H7 (cell line): ENCODE results near the gene CASQ1. TPM values are rescaled to one million over a fixed set of nuclear protein-coding genes. Genes with fewer than 3 reads are reported as not detected.
A peak's percentile ranks its signal among the peaks of the same experiment; 100 is the strongest.

ENCODE experiments used
- DNase-seq: peaks from one replicate; pipeline ENCODE4 v3.0.0; 2012
- H3K27me3 ChIP-seq: 2 replicates; pipeline ENCODE4 v1.6.0; 2011; ENCODE audit warnings: mild to moderate bottlenecking, low read length; ENCODE audit not compliant: control insufficient read depth, insufficient read depth
- H3K36me3 ChIP-seq: replicated peaks from 2 replicates; pipeline ENCODE4 v1.5.1; 2011; ENCODE audit warnings: low read length; ENCODE audit not compliant: control insufficient read depth, insufficient read depth
- H3K4me3 ChIP-seq: 2 replicates; pipeline ENCODE4 v1.5.1; 2011; ENCODE audit warnings: low read depth, mild to moderate bottlenecking, control low read depth, low read length, moderate library complexity; ENCODE audit not compliant: insufficient read depth
- total RNA-seq: library from RNA; depleted of rRNA; stranded (reverse); fragments of >200 nt; shearing (Covaris generic); gene quantifications from 2 replicates; pipeline ENCODE4 v1.2.3, GENCODE V29; 2014

CASQ1 gene
- total RNA-seq, 1 experiment from 2014 or later = 4.4 TPM

DNA sequence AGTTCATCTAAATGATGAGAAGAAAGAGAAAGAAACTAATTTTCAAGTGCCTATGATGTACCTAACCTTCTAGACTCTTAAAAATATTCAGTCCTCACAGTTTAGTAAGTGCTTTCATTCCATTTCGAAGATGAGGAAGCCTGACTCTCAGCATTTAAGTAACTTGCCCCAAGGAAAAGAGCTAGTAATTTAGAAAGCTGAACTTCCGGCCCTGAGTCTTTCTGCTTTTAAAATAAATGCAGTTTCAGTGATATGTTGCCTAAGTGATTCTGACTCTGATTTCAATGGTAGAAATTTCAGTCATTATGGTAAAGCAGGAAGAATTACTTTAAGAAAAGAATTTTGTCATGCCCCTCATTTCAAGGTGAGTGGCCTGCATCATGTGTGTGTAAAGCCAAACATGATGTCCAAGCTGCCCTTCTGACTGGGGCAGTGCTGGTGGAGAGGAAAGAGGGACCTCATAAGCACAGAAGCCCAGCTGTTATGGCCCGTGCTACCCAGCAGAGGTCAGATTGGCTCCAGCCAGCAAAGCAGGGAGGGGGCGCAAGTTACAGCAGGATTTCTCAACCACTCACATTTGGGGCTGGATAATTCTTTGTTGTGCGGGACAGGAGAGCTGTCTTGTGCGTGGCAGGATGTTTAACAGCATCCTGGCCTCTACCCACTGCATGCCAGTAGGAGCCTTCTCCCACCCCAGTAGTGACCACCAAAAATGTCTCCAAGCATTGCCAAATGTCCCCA, 28.2 kb upstream of the CASQ1 start:
- Histone ChIP-seq H3K4me3 (no peak overlapping the region), H3K36me3 (no peaks in the 10 kb centered on the region), H3K27me3 (no peaks in the 10 kb centered on the region; the same call in 1 of the 2 replicates)
- DNase-seq = peak; percentile 73

DNA sequence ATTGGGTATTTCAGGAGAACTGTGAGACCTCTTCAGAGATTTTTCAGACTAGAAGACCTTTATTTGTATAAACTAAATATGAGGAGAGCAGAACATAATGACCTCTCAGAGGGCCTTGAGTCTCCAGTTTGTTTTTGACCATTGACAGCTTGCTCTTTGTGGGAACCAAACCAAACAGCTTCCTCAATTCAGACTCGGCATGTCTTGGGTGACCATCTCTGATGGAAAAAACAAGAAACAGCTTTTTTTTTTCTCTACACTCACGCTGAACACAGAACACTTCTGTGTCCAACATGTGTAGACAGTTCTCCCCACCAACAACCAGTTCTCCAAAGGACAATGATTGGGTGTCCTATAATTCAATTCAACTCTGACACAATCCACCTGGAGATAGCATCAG, 27.4 kb upstream of the CASQ1 start:
- H3K27me3 ChIP-seq = no peaks in the 10 kb centered on the region; the same call in 1 of the 2 replicates
- H3K4me3 ChIP-seq = no peak overlapping the region
- no peaks in the 10 kb centered on the region for H3K36me3 ChIP-seq
- no peak for DNase-seq

DNA sequence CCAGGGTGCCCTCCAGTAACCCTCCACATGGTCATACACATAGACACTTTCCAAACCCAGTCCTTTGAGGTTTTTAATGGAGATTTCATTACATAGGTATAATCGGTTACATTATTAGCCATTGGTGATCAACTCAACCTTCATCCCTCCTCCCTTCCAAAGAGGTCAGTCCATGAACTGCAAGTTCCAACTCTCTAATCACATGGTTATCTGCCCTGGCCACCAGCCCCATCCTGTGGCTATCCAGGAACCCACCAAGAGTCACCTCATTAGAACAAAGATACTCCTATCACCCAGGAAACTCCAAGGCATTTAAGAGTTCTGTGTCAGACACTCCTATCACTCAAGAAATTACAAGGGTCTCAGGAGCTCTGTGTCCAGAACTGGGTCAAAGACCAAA, 26.8 kb upstream of the CASQ1 start:
- Histone ChIP-seq H3K4me3 (no peak overlapping the region), H3K27me3 (no peaks in the 10 kb centered on the region; the same call in 1 of the 2 replicates), H3K36me3 (no peaks in the 10 kb centered on the region)
- DNase-seq = no peak

DNA sequence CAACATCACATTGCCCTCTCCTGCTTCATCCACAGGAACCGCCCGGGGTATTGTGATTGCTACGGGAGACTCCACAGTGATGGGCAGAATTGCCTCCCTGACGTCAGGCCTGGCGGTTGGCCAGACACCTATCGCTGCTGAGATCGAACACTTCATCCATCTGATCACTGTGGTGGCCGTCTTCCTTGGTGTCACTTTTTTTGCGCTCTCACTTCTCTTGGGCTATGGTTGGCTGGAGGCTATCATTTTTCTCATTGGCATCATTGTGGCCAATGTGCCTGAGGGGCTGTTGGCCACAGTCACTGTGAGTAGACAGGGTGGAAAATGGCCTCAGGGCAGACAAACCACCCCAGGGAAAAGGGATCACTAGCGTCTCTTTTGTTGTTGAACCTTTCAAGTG, 26.3 kb upstream of the CASQ1 start:
- DNase-seq = no peak
- H3K27me3 ChIP-seq = no peaks in the 10 kb centered on the region
- H3K36me3 ChIP-seq = no peaks in the 10 kb centered on the region
- H3K4me3 ChIP-seq = no peak overlapping the region

DNA sequence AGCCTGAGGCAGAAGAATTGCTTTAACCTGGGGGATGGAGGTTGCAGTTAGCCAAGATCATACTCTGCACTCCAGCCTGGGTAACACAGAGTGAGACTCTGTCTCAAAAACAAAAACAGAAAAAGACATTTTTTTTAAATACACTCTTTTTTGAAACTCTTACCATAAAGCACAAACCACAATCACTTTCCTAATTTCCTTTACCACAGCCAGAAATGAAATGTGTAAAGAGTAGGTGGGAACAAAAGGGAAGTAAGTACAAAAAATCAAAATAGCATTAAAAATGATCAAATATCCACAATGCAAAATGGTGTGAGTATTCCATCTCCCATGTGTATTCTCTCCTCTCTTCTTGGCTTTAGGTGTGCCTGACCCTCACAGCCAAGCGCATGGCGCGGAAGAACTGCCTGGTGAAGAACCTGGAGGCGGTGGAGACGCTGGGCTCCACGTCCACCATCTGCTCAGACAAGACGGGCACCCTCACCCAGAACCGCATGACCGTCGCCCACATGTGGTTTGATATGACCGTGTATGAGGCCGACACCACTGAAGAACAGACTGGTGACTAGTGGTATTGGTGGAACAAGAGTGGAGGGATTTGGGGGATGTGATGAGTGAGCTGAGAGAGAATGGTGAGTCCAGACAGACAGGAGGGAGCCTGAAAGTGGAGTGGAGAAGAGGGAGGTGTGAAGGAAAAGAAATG, 24.1 kb upstream of the CASQ1 start:
- Histone ChIP-seq H3K4me3 (no peak overlapping the region), H3K27me3 (no peaks in the 10 kb centered on the region), H3K36me3 (no peaks in the 10 kb centered on the region)
- no peak for DNase-seq

DNA sequence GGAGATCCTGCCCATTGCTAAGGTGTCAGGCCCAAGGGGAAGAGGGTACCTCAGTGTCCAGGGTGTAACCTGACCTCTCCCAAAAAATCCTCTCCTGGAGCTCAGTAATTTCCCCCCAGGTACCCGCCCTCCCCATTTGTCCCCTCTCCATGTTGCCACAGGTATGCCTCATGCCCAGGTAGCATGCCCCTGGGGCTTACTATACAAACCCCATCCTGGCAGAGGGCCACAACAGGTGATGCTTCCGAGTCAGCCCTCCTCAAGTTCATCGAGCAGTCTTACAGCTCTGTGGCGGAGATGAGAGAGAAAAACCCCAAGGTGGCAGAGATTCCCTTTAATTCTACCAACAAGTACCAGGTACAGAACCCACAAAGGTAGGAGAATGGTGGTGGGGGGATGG, 23.3 kb upstream of the CASQ1 start:
- no peaks in the 10 kb centered on the region for H3K36me3 ChIP-seq

DNA sequence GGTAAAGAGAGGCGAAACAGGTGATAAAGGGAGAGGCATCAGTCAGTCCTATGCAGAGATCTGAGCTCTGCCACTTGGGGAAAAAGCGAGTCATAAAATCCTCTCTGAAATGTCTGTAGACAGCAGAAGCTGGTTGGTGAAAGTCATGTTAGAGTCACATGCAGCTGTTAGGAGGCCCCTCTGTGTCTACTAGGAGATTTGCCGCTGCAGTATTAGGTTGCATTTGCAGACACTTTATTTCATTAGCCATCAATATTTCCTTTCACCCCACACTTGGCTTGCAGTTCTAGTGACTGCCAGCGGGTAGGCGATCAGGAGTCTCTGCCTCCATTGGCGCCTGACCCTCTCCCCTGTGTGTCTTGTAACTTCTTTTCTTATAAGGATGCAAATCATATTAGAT, 22.8 kb upstream of the CASQ1 start:
- no peak overlapping the region for H3K4me3 ChIP-seq
- H3K27me3 ChIP-seq = no peaks in the 10 kb centered on the region
- H3K36me3 ChIP-seq = no peaks in the 10 kb centered on the region
- no peak for DNase-seq

More for the DNA sequence above, 23.3 kb upstream of the CASQ1 start:
- H3K27me3 ChIP-seq = no peaks in the 10 kb centered on the region
- H3K4me3 ChIP-seq = no peak overlapping the region
- no peak for DNase-seq

DNA sequence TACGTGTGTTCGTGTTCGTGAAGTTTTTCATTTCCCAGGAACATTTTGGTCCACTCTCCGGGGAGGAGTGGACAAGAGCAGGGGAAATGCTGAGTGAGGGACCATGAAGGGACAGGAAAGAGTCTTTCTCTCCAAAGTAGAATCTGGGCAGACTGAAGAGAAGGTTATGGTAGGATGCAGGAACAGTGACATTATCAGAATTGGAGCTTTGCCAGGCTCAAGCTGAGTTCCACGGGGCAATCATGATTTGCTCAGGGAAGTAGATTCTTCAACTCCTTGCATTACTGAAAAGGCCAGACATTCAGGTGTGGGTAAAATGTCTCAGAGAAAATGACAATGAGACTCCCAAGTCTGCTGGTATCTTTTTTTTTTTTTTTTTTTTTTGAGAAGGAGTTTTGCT, 22.4 kb upstream of the CASQ1 start:
- DNase-seq = no peak
- Histone ChIP-seq H3K36me3 (no peaks in the 10 kb centered on the region), H3K4me3 (no peak overlapping the region), H3K27me3 (no peaks in the 10 kb centered on the region)

DNA sequence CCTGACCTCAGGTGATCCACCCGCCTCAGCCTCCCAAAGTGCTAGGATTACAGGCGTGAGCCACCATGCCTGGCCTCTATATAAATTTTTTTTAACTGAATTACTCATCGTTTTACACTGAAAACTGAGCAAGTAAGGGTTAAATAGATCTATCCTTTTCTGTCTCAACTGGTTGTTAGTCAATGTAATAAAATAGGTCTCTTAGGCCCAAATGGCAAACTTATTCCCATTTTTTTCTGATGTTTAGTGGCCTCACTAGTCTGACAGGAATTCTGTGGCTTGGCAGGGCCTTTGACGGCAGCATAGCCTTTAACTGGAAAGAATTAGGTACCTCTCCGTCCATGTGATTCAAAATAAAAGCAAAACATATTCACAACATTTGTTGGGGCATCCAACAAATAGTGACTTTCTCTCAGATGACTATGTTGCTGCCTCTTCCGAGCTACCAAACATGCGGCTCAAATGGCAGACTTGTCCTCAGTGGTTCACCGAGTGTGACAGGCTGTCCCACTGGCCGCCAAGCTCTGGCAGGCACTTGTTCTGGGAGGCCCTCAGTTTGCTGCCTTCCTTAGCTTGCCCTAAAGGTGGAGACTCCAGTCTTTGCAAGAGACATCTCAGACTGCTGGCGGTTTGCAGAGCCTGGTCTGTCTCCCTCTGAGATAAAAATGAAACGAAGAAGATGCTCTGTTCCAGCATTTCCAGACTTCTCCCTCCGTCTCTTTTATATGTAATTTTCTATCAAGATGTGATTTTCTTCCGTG, 21.6 kb upstream of the CASQ1 start:
- Histone ChIP-seq H3K36me3 (no peaks in the 10 kb centered on the region), H3K27me3 (no peaks in the 10 kb centered on the region), H3K4me3 (no peak overlapping the region)
- DNase-seq = peak; percentile 57

DNA sequence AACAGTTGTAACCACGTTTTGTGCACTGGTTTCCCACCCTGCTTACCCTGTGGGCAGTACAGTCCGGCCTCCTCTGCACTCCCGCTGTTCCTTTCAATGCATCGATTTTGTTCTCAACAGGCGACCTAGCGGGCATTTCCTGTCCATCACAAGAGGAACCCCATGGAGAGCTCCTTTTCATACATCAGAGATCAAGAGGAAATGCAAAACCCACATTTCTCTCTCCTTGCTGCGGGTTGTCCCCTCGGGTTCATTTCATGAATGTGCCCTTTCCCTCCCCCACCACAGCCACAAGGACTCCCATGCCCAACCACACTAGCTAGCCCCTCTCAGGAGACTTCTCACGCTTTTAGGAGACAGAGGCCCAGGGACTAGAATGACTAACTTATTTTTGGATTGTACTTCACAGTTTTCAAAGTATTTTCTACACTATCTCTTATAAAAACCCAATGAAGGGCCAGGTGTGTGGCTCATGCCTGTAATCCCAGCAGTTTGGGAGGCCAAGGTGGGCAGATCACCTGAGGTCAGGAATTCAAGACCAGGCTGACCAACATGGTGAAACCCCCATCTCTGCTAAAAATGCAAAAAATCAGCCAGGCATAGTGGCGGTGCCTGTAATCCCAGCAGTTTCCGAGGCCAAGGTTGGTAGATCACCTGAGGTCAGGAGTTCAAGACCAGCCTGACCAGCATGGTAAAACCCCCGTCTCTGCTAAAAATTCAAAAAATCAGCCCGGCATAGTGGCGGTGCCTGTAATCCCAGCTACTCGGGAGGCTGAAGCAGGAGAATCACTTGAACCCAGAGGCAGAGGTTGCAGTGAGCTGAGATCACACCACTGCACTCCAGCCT, 20.6 kb upstream of the CASQ1 start:
- H3K27me3 ChIP-seq = no peaks in the 10 kb centered on the region; the same call in 1 of the 2 replicates
- no peaks in the 10 kb centered on the region for H3K36me3 ChIP-seq
- no peak overlapping the region for H3K4me3 ChIP-seq
- DNase-seq = peak; percentile 70

DNA sequence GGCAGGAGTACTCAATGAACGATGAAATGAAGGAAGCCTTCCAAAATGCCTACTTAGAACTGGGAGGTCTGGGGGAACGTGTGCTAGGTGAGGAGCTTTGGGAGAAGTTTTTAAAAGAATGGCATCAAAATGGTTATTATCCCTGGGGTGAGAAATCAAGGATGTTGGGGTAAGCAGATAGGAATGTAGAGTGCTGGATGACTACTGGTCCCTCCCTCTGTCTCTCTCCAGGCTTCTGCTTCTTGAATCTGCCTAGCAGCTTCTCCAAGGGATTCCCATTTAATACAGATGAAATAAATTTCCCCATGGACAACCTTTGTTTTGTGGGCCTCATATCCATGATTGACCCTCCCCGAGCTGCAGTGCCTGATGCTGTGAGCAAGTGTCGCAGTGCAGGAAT, 19.0 kb upstream of the CASQ1 start:
- Histone ChIP-seq H3K4me3 (no peak overlapping the region), H3K36me3 (no peaks in the 10 kb centered on the region), H3K27me3 (no peaks in the 10 kb centered on the region; the same call in 1 of the 2 replicates)
- no peak for DNase-seq

DNA sequence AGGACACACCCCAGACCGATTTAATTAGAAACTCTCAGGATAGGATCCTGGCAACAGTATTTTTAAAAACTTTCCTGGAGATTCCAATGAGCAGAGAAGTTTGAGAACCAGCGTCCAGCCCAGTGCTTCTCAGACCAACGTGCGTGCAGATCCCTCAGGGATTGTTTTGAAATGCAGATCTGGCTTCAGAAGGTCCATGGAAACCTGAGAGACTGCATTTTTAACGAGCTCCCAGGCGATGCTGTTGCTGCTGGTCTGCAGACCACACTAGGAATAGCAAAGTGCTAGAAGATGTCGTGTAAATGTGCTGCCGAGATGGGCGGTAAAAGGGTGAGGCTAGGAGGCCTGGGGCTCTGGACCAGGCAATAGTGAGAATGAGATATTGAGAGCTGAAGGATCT, 18.4 kb upstream of the CASQ1 start:
- DNase-seq = no peak
- Histone ChIP-seq H3K4me3 (no peak overlapping the region), H3K27me3 (no peaks in the 10 kb centered on the region; the same call in 1 of the 2 replicates), H3K36me3 (no peaks in the 10 kb centered on the region)

DNA sequence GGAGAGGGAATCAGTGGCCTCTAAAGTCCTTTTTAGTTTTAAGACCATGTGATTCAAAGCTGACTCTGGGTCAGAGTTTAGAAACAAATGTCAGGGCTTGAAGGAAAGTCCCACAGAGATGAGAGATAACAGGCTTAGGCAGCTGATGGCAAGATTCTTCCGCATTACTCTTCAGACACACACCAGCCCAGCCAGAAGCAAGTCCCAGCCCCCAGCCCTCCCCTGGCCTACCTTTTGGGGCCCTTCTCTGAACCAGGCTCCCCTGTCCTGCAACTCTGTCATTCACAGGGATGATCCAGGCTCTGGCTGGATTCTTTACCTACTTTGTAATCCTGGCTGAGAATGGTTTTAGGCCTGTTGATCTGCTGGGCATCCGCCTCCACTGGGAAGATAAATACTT, 13.1 kb upstream of the CASQ1 start:
- Histone ChIP-seq H3K27me3 (no peaks in the 10 kb centered on the region; the same call in 1 of the 2 replicates), H3K36me3 (no peaks in the 10 kb centered on the region), H3K4me3 (no peak overlapping the region)
- DNase-seq = no peak

DNA sequence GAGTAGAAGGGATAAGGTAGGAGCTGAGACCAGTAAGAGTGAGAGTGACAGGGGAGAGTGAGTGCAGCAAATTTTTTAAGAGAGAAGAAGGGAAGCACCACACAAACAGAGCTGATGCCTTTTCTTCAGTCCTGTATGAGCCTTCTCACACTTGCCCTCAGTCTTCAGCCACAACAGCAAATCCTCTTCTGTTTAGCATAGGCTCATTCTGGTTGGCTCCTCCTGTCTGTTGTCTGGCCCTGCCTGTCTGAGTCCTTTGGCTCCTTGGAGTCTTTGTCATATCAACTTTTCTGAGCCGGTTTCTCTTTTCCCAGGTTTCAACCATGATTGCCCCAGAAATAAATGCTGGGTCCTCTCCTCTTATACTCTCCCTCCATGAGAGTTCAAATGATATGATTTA, 12.7 kb upstream of the CASQ1 start:
- Histone ChIP-seq H3K27me3 (no peaks in the 10 kb centered on the region; the same call in 1 of the 2 replicates), H3K4me3 (no peak overlapping the region), H3K36me3 (no peaks in the 10 kb centered on the region)
- no peak for DNase-seq
